ENCODE results near the gene TLE3. TPM values are rescaled to one million over a fixed set of nuclear protein-coding genes. Genes with fewer than 3 reads are reported as not detected.

TLE3 gene
- total RNA-seq, 1 experiment from 2014 or later, result 98.2 TPM

GRCh38 chr15:70056091-70056680 is 41.5 kb downstream of the TLE3 start:
- Mint-ChIP-seq H3K9me3 (no peaks in the 10 kb centered on the region), H3K4me1 (no peaks in the 10 kb centered on the region), H3K36me3 (ENCODE audit: insufficient read depth in 1 of 3, low read depth in 3 of 3) (peaks cover 51 to 93% (median 92%) of the 10 kb centered on the region in 3 experiments), H3K4me3 (no peak overlapping the region), H3K27ac (no peak overlapping the region; a peak in 1 of 7 replicates), H3K27me3 (ENCODE audit: low read depth) (peaks cover 2% of the 10 kb centered on the region; the same call in 1 of the 2 replicates)
- Histone ChIP-seq H2AK5ac (ENCODE audit: insufficient read length, low read length) (no peak overlapping the region), H3K79me2 (ENCODE audit: insufficient read depth, low read length) (no peaks in the 10 kb centered on the region), H4K8ac (replicated peaks; ENCODE audit: insufficient read length, low read depth, low read length) (no peak overlapping the region), H2BK12ac (ENCODE audit: insufficient read length, low read depth, low read length) (no peak overlapping the region), H3K14ac (ENCODE audit: insufficient read depth, low read length) (no peak overlapping the region), H2BK5ac (ENCODE audit: insufficient read length, low read length) (no peak overlapping the region), H3K18ac (ENCODE audit: insufficient read length, low read depth, low read length) (no peak overlapping the region), H2AFZ (ENCODE audit: low read length) (no peak overlapping the region), H3K27me3 (ENCODE audit: insufficient read depth, low read length) (no peaks in the 10 kb centered on the region), H3K4me1 (ENCODE audit: insufficient read depth, low read length) (no peaks in the 10 kb centered on the region), H3K9ac (ENCODE audit: extremely low read depth, insufficient read length, low read length) (no peak overlapping the region), H4K5ac (ENCODE audit: insufficient read length, low read depth, low read length) (no peak overlapping the region), H3T11ph (ENCODE audit: low read length) (no peak overlapping the region), H2BK15ac (ENCODE audit: low read depth, low read length) (no peak overlapping the region), H3K56ac (ENCODE audit: insufficient read length, low read depth, low read length) (no peak overlapping the region), H3K23me2 (ENCODE audit: insufficient read length, low read depth, low read length, poor library complexity, severe bottlenecking) (no peaks in the 10 kb centered on the region), H4K91ac (ENCODE audit: insufficient read length, low read depth, low read length) (no peak overlapping the region), H3K27ac (ENCODE audit: insufficient read length, low read depth, low read length) (no peak overlapping the region), H3K4me2 (ENCODE audit: insufficient read depth, insufficient read length, low read length) (no peak overlapping the region), H3K9me3 (ENCODE audit: control insufficient read depth, low read depth, low read length) (no peaks in the 10 kb centered on the region), H3K4ac (ENCODE audit: low read depth, low read length) (no peak overlapping the region), H3K79me1 (ENCODE audit: insufficient read depth, low read depth, low read length, poor library complexity, severe bottlenecking) (no peaks in the 10 kb centered on the region), H2BK20ac (ENCODE audit: low read depth, low read length, poor library complexity, severe bottlenecking) (no peak overlapping the region), H3K23ac (ENCODE audit: insufficient read length, low read depth, low read length) (no peak overlapping the region), H2BK120ac (ENCODE audit: low read depth, low read length, poor library complexity, severe bottlenecking) (no peak overlapping the region), H4K20me1 (ENCODE audit: control insufficient read depth, insufficient read depth, insufficient read length) (no peaks in the 10 kb centered on the region)
- no peak for DNase-seq
- no CpG with 5 or more reads among the region's 9 CpGs for WGBS (ENCODE audit: extremely low coverage, insufficient read length, low lambda C conversion rate)
- TF ChIP-seq CTCF (conservative IDR thresholded peaks at IDR 0.05), result no peak

Data from H9 (cell line).